H9 (cell line): Measurements from ENCODE around the gene MAML1. TPM values are rescaled to one million over a fixed set of nuclear protein-coding genes. Genes with fewer than 3 reads are reported as not detected.
A peak's percentile ranks its signal among the peaks of the same experiment; 100 is the strongest.

Experiments used
- DNase-seq: peaks from one replicate; pipeline ENCODE4 v3.0.0-alpha.2; 2017
- H2AFZ ChIP-seq: one replicate; pipeline ENCODE4 v1.6.1; 2013; ENCODE audit warnings: mild to moderate bottlenecking, low read length, control low read depth, moderate library complexity
- H2AK5ac ChIP-seq: 2 replicates; pipeline ENCODE4 v1.6.1; 2013; ENCODE audit warnings: low read length, control low read depth, mixed read lengths; ENCODE audit not compliant: insufficient read length
- H2BK120ac ChIP-seq: one replicate; pipeline ENCODE4 v1.6.1; 2013; ENCODE audit warnings: low read depth, mild to moderate bottlenecking, low read length, control low read depth, inconsistent platforms; ENCODE audit not compliant: poor library complexity, severe bottlenecking
- H2BK12ac ChIP-seq: 2 replicates; pipeline ENCODE4 v1.6.1; 2013; ENCODE audit warnings: low read length, control low read depth, mixed read lengths, low read depth; ENCODE audit not compliant: insufficient read length
- H2BK15ac ChIP-seq: 2 replicates; pipeline ENCODE4 v1.6.1; 2013; ENCODE audit warnings: low read depth, low read length, control low read depth
- H2BK20ac ChIP-seq: one replicate; pipeline ENCODE4 v1.6.1; 2013; ENCODE audit warnings: low read depth, mild to moderate bottlenecking, low read length, control low read depth, inconsistent platforms; ENCODE audit not compliant: poor library complexity, severe bottlenecking
- H2BK5ac ChIP-seq: 2 replicates; pipeline ENCODE4 v1.6.1; 2013; ENCODE audit warnings: low read length, control low read depth, mixed read lengths; ENCODE audit not compliant: insufficient read length
- H3K14ac ChIP-seq: 2 replicates; pipeline ENCODE4 v1.6.1; 2013; ENCODE audit warnings: low read length, control low read depth; ENCODE audit not compliant: insufficient read depth
- H3K18ac ChIP-seq: 2 replicates; pipeline ENCODE4 v1.6.1; 2013; ENCODE audit warnings: low read depth, mild to moderate bottlenecking, mixed read lengths, low read length, control low read depth; ENCODE audit not compliant: insufficient read length
- H3K23ac ChIP-seq: 2 replicates; pipeline ENCODE4 v1.6.1; 2013; ENCODE audit warnings: low read length, control low read depth, mixed read lengths, low read depth; ENCODE audit not compliant: insufficient read length
- H3K23me2 ChIP-seq: 2 replicates; pipeline ENCODE4 v1.6.1; 2013; ENCODE audit warnings: low read depth, mild to moderate bottlenecking, mixed read lengths, low read length, control low read depth; ENCODE audit not compliant: insufficient read length, poor library complexity, severe bottlenecking
- H3K27ac ChIP-seq: 2 replicates; pipeline ENCODE4 v1.5.1; 2013; ENCODE audit warnings: low read length, control low read depth, mixed read lengths, low read depth; ENCODE audit not compliant: insufficient read length
- H3K27me3 ChIP-seq: 2 replicates; pipeline ENCODE4 v1.6.1; 2013; ENCODE audit warnings: low read length, control low read depth, inconsistent platforms; ENCODE audit not compliant: insufficient read depth
- H3K4ac ChIP-seq: 2 replicates; pipeline ENCODE4 v1.6.1; 2013; ENCODE audit warnings: low read depth, mild to moderate bottlenecking, control low read depth, inconsistent platforms, low read length, moderate library complexity
- H3K4me1 ChIP-seq: 2 replicates; pipeline ENCODE4 v1.6.1; 2013; ENCODE audit warnings: low read length, control low read depth, inconsistent platforms; ENCODE audit not compliant: insufficient read depth
- H3K4me2 ChIP-seq: 2 replicates; pipeline ENCODE4 v1.6.1; 2013; ENCODE audit warnings: low read length, control low read depth, mixed read lengths; ENCODE audit not compliant: insufficient read length, insufficient read depth
- H3K56ac ChIP-seq: 2 replicates; pipeline ENCODE4 v1.6.1; 2013; ENCODE audit warnings: low read depth, mild to moderate bottlenecking, mixed read lengths, low read length, control low read depth; ENCODE audit not compliant: insufficient read length
- H3K79me1 ChIP-seq: 2 replicates; pipeline ENCODE4 v1.6.1; 2013; ENCODE audit warnings: low read depth, mild to moderate bottlenecking, moderate library complexity, low read length, control low read depth, inconsistent platforms; ENCODE audit not compliant: insufficient read depth, poor library complexity, severe bottlenecking
- H3K79me2 ChIP-seq: 2 replicates; pipeline ENCODE4 v1.6.1; 2013; ENCODE audit warnings: low read length, control low read depth, inconsistent platforms; ENCODE audit not compliant: insufficient read depth
- H3K9ac ChIP-seq: 2 replicates; pipeline ENCODE4 v1.6.1; 2013; ENCODE audit warnings: low read length, control low read depth, mixed read lengths; ENCODE audit not compliant: insufficient read length; ENCODE audit errors: extremely low read depth
- H3K9me3 ChIP-seq: one replicate; pipeline ENCODE4 v1.6.1; 2013; ENCODE audit warnings: low read depth, low read length, inconsistent platforms; ENCODE audit not compliant: control insufficient read depth
- H3T11ph ChIP-seq: one replicate; pipeline ENCODE4 v1.6.1; 2013; ENCODE audit warnings: mild to moderate bottlenecking, low read length, control low read depth, inconsistent platforms
- H4K20me1 ChIP-seq: one replicate; pipeline ENCODE4 v1.6.1; 2013; ENCODE audit not compliant: control insufficient read depth, insufficient read length, insufficient read depth
- H4K5ac ChIP-seq: 2 replicates; pipeline ENCODE4 v1.6.1; 2013; ENCODE audit warnings: low read depth, mild to moderate bottlenecking, mixed read lengths, low read length, control low read depth; ENCODE audit not compliant: insufficient read length
- H4K8ac ChIP-seq: replicated peaks from 2 replicates; pipeline ENCODE4 v1.6.1; 2013; ENCODE audit warnings: low read length, control low read depth, mixed read lengths, low read depth; ENCODE audit not compliant: insufficient read length
- H4K91ac ChIP-seq: 2 replicates; pipeline ENCODE4 v1.6.1; 2013; ENCODE audit warnings: low read depth, mild to moderate bottlenecking, moderate library complexity, mixed read lengths, low read length, control low read depth; ENCODE audit not compliant: insufficient read length
- H3K27ac Mint-ChIP-seq, 3 experiments: 2 replicates in 2 of 3; 3 replicates in 1 of 3; pipeline ENCODE4 v1.8.0; 2020 to 2021; ENCODE audit warnings: mixed read lengths in 3 of 3, mild to moderate bottlenecking in 1 of 3, moderate library complexity in 1 of 3
- H3K27me3 Mint-ChIP-seq: 2 replicates; pipeline ENCODE4 v1.8.0; 2021; ENCODE audit warnings: low read depth, mild to moderate bottlenecking, moderate library complexity, mixed read lengths
- H3K36me3 Mint-ChIP-seq, 3 experiments: 2 replicates in 2 of 3; 3 replicates in 1 of 3; pipeline ENCODE4 v1.8.0; 2020 to 2021; ENCODE audit warnings: low read depth in 3 of 3, mixed read lengths in 3 of 3; ENCODE audit not compliant: insufficient read depth in 1 of 3
- H3K4me1 Mint-ChIP-seq, 2 experiments: 2 replicates each; pipeline ENCODE4 v1.8.0; 2020; ENCODE audit warnings: mixed read lengths in 2 of 2
- H3K4me3 Mint-ChIP-seq, 2 experiments: 2 replicates in 1 of 2; 3 replicates in 1 of 2; pipeline ENCODE4 v1.8.0; 2020 to 2021; ENCODE audit warnings: mild to moderate bottlenecking in 2 of 2, mixed read lengths in 2 of 2, moderate library complexity in 1 of 2
- H3K9me3 Mint-ChIP-seq, 2 experiments: 2 replicates in 1 of 2; 3 replicates in 1 of 2; pipeline ENCODE4 v1.8.0; 2020; ENCODE audit warnings: mild to moderate bottlenecking in 2 of 2, mixed read lengths in 2 of 2, moderate library complexity in 1 of 2
- WGBS: extraction: QIAGEN DNeasy Blood & Tissue Kit; methylation state at CpG from one replicate; pipeline ENCODE4 v1.1.7; 2013; ENCODE audit warnings: missing lambda C conversion rate, low lambda C conversion rate, mixed read lengths; ENCODE audit not compliant: insufficient read length; ENCODE audit errors: extremely low coverage; 5-methylcytosine and 5-hydroxymethylcytosine counted together
- total RNA-seq: library from RNA; stranded (reverse); gene quantifications from 2 replicates; pipeline ENCODE4 v1.2.1, GENCODE V29; 2021
- TF ChIP-seq, protein P1 (sequence below): fragments of 200-600 bp; sonication (generic); conservative IDR thresholded peaks from 3 replicates; pipeline ENCODE4 v1.8.0; 2021; ENCODE audit warnings: antibody characterized with exemption, mild to moderate bottlenecking

MAML1 gene
- total RNA-seq, 1 experiment from 2014 or later = 50.8 TPM

GRCh38 chr5:179724163-179724562 is 8.5 kb upstream of the MAML1 start:
- Histone ChIP-seq H3K14ac (no peak overlapping the region), H3K79me2 (no peaks in the 10 kb centered on the region), H2BK15ac (no peak overlapping the region), H3K9me3 (no peaks in the 10 kb centered on the region), H3K79me1 (no peaks in the 10 kb centered on the region), H2AK5ac (no peak overlapping the region), H4K91ac (no peak overlapping the region), H4K20me1 (no peaks in the 10 kb centered on the region), H3K56ac (no peak overlapping the region), H3K23me2 (no peaks in the 10 kb centered on the region), H3K27ac (no peak overlapping the region), H3K23ac (no peak overlapping the region), H2BK5ac (no peak overlapping the region), H2BK12ac (no peak overlapping the region), H3K18ac (no peak overlapping the region), H3K27me3 (no peaks in the 10 kb centered on the region), H2AFZ (no peak overlapping the region), H3T11ph (no peak overlapping the region), H3K4me2 (no peak overlapping the region), H4K5ac (no peak overlapping the region), H2BK120ac (no peak overlapping the region), H3K9ac (no peak overlapping the region), H2BK20ac (no peak overlapping the region), H4K8ac (no peak overlapping the region), H3K4me1 (no peaks in the 10 kb centered on the region), H3K4ac (no peak overlapping the region)
- TF ChIP-seq, protein P1, sequence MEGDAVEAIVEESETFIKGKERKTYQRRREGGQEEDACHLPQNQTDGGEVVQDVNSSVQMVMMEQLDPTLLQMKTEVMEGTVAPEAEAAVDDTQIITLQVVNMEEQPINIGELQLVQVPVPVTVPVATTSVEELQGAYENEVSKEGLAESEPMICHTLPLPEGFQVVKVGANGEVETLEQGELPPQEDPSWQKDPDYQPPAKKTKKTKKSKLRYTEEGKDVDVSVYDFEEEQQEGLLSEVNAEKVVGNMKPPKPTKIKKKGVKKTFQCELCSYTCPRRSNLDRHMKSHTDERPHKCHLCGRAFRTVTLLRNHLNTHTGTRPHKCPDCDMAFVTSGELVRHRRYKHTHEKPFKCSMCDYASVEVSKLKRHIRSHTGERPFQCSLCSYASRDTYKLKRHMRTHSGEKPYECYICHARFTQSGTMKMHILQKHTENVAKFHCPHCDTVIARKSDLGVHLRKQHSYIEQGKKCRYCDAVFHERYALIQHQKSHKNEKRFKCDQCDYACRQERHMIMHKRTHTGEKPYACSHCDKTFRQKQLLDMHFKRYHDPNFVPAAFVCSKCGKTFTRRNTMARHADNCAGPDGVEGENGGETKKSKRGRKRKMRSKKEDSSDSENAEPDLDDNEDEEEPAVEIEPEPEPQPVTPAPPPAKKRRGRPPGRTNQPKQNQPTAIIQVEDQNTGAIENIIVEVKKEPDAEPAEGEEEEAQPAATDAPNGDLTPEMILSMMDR = no peak
- Mint-ChIP-seq H3K36me3 (peaks cover 47 to 94% (median 82%) of the 10 kb centered on the region in 3 experiments; a peak in 6 of 7 replicates), H3K27ac (peak overlapping the region in 1 of 3 experiments; percentile 41; a peak in 1 of 7 replicates), H3K4me1 (no peaks in the 10 kb centered on the region), H3K27me3 (no peaks in the 10 kb centered on the region), H3K4me3 (no peak overlapping the region), H3K9me3 (no peaks in the 10 kb centered on the region)
- no CpG with 5 or more reads among the region's 4 CpGs for WGBS
- DNase-seq = no peak
